Inflammatory macrophage treated with lipopolysaccharide for 4 hours (primary cell): Measurements from ENCODE around the gene RAB33B.
"Not testable (repeated sequence)": the region's sequence is repeated elsewhere in the genome, so short reads cannot be mapped to it uniquely, and the experiment has no call there.

Experiments
- DNase-seq: peaks from one replicate; pipeline ENCODE4 v3.0.0-alpha.2; 2020

The RAB33B gene

DNA sequence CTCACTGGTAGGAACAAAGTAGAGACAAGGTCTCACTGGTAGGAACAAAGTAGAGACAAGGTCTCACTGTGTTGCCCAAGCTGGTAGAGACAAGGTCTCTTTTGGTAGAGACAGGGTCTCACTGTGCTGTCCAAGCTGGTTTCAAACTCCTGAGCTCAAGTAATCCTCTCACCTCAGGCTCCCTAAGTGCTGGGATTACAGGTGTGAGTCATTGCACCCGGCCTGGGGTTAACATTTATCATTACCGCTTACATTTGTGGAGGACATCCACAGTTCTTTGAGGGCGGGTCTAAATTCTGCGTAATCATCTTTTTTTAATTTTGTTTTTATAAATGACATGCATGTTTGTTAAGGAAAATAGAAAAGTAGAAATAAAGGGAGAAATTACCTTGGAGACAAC is 12.0 kb downstream of the RAB33B start:
- no peak for DNase-seq

DNA sequence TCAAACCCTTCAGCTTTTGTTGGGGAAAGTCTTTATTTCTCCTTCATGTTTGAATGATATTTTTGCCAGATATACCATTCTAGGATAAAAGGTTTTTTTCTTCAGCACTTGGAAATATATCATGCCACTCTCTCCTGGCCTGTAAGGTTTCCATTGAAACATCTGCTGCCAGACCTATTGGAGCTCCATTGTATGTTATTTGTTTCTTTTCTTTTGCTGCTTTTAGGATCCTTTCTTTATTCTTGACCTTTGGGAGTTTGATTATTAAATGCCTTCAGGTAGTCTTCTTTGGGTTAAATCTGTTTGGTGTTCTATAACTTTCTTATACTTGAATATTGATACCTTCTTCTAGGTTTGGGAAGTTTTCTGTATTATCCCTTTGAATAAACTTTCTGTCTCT is 14.8 kb downstream of the RAB33B start:
- DNase-seq = not testable (repeated sequence)

DNA sequence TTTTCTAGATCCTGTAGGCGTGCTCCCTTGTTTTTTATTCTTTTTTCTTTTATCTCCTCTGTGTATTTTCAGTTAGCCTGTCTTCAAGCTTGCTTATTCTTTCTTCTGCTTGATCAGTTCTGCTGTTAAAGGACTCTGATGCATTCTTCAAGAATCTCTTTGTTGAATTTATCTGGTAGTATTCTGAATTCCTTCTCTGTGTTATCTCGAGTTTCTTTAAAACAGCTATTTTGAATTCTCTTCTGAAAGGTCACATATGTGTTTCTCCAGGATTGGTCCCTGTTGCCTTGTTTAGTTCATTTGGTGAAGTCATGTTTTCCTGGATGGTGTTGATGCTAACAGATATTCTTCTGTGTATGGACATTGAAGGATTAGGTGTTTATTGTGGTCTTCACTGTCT is 15.3 kb downstream of the RAB33B start:
- no peak for DNase-seq

DNA sequence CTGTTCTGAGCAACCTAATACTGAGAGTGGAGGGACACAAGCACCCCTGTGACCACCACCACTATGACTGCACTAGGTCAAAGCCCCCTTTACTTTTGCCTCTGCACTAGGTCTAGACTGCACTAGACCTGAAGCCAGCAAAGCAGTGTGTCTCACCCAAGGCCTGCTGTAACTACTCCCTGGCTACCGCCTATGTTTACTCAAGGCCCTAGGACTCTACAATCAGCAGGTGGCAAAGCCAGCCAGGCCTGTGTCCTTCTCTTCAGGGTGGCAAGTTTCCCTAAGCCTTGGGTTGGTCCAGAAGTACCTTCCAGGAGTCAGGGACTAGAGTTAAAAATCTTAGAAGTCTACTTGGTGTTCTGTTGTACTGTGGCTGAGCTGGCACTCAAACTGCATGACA is 15.9 kb downstream of the RAB33B start:
- no peak for DNase-seq

DNA sequence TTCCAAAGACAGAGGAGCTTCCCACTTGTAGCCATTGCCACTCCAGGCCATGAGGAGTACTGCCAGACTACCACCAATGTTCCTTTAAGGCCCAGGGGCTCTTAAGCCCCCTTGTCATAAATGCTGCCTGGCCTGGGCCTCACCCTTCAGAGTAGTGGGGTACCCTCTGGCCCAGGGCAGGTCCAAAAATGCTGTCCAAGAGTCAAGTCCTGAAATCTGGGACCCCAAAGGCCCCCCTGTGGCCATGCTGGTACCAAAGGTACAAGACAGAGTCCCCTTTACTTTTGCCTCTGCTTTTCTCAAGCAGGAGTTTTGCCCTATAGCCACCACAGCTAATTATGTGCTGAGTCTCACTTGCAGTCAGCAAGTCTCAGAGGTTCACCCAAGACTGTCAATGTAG is 16.4 kb downstream of the RAB33B start:
- no peak for DNase-seq

DNA sequence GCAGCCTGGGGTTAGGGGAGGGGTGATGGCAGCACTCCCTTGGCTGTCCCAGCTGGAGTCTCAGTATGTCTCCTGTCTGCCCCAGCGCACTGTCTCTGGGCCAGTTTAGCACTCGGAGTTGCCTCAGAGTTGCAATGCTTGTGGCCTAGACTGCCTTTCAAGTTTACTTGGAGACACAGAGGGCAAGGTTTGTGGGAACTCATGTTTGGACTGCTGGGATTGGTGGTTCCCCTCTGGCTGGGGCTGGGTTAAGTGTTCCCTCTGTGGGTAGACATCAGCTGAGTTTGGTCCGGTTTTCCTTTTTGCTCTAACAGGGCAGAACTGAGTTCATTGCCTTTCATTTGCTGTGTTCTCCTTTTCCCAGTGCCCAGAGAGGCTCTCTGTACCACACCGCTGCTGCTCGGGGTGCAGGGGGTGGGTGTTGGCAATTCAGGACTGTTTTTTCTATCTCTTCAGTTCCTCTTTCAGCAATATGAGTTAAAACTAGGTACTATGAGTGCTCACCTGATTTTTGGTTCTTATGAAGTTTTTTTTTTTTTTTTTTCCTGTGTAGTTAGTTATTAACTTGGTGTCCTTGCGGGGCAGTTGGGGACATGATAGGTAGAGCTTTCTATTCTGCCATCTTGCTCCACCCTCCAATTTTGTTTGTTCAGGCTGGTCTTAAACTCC is 17.2 kb downstream of the RAB33B start:
- DNase-seq = no peak

DNA sequence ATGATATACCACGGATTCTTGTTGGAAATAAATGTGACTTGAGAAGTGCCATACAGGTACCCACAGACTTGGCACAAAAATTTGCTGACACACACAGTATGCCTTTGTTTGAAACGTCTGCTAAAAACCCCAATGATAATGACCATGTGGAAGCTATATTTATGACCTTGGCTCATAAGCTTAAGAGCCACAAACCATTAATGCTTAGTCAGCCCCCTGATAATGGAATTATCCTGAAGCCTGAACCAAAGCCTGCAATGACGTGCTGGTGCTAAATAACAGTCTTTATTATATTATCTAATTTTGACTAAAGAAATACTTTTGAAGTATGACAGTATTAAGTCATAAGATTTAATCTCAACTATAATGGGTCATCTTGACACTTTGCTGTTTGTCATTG is 18.9 kb downstream of the RAB33B start:
- DNase-seq = no peak

DNA sequence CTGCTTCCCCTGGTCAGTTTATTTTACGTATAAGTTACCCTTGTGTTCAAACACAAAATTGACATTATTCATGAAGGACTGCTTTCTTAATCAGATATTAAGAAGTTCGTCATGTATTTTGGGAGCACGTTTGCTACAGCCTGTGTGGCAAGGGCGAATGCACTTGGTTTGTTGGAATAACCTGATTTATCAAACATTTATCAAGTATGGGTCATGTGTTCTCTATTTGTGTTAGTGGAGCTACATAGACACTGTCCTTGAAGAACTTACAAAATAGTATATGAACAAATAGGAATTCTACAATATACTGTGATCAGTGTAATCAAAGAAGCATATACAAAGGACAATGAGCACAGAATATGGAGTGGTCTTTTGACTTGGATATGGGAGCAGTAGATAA is 22.4 kb downstream of the RAB33B start:
- no peak for DNase-seq

DNA sequence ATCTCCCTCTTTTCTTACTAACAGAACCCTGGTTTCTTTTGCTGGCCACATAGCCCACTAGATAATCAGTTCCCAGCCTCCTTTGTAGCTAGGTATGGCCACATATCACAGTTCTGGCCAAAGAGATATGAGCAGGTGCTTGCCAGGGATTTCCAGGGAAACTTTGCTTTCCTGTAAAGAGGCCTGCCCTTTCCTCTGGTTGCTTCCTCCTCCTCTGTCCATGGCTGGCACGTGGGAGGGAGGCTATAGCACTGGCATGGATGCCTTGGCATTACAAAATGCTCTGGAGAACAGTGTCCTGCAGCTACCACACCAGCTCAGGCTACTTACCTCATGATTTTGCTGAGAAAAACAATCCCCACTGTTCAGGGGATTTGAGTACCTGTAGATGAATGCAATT is 27.5 kb downstream of the RAB33B start:
- DNase-seq = no peak

DNA sequence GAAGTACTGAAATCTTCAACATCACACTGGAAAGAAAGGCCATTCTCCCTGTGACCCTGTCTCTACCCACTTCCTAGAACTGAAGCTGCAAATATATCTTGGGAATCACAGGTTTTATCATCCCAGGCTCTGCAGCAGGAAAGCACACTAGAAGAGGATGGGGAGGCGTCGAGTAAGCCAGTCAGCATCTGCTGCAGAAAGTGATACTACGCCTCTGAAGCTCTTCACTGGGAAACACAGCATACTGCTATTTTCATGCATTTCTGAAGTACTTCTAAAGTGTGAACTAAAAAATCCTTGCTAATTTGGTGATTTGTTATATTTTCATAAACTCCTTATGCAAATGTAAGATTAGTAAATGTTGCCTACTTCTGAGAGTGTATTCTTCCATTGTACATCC is 29.1 kb downstream of the RAB33B start:
- no peak for DNase-seq

DNA sequence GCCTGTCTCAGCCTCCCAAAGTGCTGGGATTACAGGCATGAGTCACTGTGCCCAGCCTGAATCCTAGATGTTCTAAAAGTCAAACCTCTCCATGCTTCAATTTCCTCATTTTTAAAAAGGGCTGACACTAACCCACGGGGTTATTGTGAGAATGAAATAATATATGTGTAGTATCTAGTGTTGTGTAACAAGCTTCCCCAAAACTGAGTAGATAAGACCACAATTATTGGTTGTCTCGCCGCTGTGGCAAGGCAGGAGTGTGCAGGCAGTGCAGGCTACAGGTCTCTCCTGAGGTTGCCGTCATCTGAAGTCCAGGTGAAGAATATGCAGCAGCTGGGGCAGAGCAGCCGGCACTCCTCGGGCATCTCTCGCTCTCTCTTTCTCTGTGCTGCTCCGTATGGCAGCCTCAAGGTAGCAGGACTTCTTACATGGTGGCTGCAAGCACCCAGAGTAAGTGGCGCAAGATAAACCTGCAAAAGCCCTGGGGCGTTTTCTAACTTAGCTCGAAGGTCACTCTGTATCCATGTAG is 30.9 kb downstream of the RAB33B start:
- DNase-seq = peak; percentile 71

DNA sequence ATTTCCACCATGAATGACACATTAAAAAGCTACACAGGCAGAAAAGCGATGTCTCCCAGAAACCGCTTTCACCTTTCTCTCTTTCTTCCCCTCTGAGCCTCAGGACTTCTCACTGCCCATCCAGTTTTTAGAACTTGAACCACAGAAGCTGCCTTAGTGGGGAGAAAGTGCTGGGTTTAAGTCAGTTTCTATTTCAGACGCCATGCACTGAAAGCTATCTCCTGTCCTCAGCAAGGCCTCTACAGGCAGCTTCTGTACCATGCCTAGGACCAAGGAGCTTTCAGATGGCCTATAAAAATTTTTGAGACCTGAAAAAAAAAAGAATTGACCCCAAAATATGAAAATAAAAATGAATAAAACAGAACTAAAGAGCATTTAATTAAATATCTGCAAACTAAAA is 34.5 kb downstream of the RAB33B start:
- DNase-seq = no peak

DNA sequence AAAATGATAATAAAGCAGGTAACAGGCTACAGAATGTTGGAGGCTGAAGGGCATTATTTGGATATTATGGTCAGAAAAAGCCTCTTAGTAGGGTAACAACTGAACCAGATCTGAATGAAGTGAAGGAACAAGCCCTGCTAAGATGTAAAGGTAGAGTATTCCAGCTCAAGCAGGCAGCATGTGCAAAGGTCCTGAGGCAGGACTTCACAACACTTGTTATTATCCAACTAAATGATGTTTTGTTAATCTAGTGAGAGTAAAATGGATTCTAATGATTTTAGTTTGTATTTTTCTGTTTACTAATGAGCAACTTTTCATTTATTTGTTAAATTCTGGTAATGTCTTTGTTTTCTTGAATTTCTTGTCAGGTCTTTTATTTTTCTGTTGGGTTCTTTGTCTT is 35.7 kb downstream of the RAB33B start:
- no peak for DNase-seq

DNA sequence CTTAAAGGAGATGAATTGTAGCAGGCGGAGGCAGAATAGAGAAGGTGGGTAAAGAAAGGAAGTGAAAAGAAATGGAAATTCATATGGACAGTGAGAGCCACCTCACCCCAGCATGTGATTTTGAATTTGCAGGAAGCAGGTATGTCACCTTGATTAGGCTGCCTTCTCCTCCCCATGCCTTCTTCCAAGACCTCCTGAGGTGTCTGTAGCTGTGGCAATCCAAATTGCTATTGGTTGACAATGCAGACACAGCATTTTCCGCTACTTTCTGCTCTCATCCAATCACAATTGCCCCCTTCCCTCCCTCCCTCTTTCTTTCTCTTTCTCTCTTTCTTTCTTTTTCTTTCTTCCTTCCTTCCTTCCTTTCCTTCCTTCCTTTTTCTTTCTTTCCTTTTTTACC is 38.5 kb downstream of the RAB33B start:
- DNase-seq = no peak

DNA sequence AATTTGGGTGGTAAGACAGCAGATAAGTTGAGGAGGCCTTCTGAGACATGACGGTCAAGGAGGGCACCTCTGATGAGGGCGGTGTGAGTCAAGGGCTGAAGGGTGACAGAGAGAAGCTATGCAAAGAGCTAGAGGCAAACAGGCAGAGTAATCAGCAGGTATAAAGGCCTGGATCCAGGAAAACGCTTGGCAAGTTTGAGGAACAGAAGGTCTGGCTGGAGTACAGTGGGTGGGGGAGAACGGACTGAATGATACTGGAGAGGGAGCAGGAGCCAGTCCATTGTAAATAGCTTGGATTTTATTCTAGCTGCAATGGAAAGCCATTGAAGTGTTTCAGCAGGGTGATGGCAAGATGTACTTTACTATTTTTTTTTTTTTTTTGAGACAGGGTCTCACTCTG is 39.3 kb downstream of the RAB33B start:
- no peak for DNase-seq

DNA sequence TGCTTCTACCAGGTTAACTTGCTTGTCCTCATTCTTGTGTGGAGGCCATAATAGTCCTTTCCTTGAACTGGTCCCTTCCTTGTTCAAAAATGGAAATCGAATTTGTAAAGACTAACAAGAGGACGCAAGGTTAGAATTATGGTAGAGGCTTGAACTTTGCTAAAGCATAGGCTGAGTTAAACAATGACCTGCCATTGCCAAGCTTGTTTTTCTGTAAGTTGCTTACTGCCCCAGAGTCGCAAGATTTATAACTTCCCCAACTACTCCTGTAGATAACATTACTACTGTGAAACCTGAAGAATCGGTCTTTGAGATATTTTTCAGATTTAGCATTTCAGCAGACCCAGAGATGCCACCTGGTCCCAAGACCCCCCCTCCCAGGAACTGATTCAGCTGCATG is 45.3 kb downstream of the RAB33B start:
- no peak for DNase-seq

DNA sequence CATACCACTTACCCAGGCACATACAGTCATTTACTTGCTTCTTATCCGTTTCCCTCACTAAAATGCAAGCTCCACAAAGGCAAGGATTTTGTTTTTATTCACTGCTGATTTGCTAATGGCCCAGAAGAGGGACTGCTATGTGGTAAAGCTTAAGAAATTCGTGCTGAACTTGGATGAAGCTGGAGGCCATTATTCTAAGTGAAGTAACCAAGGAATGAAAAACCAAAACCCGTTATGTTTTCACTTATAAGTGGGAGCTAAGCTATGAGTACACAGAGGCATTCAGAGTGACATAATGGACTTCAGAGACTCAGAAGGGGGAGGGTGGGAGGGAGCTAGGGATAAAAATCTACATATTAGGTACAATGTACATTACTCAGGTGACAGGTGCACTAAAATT is 47.2 kb downstream of the RAB33B start:
- no peak for DNase-seq

DNA sequence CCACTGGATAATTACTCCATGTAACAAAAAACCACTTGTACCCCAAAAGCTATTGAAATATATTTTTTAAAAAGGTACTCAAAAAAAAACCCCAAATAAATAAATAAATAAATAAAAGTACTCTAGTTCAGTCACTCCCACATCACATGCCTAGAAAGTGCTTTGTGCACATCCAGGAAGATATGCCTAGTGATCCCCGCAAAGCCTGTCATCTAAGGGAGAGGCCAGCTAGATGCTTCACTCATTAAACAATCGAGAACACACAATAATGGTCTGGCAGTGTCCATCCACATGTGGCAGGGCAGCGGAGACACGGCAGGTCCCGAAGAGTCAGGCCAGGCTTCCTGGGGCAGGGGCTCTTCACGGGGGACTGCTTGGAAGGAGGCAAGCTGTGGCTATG is 47.6 kb downstream of the RAB33B start:
- DNase-seq = no peak

DNA sequence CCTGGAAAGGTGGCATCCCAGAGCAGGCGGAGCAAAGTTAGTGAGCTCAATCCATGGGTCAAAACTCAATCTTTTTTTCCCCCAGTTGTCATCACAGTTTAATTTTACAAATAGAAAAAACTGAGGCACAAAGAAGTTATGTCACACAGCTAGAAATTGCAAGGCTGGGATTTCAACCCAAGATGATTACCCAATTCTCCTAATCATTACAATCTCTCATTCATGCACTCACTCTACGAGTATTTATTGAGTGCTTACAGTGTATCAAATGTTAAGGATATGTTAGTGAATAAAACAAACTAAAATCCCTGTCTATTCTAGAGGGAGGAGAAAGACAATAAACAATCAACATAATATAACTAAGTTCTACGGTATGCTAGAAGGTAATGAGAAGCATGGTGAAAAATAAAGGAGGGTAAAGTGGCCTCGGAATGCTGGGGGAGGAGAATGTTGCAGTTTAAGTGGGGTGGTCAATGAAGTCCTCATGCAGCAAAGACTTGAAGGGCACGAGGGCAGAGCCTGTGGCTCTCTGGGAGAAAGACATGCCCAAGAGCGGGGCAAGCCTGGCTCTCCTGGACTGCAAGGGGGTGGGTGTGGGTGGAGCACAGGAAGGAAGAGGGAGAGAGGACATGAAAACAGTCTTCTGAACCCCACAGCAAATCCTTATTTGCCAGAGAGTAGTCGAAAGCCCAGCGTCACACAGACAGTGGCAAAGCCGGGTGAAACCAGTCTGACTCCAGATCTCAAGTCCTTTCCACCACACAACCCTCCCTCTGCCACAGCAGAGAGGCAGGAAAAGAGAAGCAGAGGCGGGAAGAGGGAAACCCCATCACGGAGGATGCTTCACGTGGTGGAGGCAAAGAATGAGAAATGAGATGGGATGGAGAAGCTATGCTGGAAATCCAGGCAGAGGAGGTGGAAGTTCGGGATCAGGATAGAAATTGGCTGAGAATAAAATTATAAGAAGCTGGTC is 48.3 kb downstream of the RAB33B start:
- DNase-seq = peak; percentile 35

DNA sequence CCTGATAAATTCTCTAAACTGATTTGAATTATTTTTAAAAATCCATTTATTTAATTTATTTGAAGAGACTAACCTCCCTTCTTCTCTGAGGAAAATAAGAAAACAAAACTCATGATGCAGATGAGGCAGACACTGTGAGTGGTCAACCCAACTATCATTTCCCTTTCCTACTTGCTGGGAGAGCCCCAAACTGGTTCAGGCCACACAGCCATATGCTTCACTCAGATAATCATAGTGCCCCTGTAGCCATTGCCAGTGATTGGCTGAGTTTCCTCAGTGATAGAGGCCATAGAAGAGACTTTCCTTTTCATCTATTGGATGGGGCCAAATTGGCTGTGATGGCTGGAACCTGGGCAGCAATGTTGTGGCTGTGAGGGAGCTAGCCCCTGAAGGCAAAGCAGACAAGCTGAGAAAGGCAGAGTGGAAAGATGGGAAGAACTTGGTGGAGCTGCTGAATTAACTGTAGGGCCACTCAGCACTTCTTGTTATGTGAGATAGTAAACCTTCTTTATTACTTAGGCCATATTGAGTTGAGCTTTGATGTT is 49.8 kb downstream of the RAB33B start:
- DNase-seq = peak; percentile 42

DNA sequence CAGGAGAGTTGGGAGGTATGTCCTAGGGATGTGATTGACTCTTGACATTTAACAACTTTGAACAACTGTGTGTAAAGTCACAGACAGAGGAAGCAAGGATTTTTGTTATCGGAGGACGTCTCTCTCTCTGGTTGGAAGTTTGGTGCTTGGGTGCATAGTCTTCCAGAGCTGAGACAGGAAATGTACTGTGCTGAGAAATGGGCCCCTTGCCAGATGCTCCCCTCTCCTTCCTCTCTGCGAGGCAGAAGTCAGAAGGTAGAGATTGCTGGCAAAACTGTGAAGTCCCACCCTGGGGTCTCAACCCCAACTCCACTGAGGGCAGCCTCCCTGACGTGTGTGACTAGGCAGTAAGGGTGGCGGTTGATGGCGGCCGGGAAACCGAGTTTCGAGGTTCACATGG is 52.9 kb downstream of the RAB33B start:
- DNase-seq = no peak

DNA sequence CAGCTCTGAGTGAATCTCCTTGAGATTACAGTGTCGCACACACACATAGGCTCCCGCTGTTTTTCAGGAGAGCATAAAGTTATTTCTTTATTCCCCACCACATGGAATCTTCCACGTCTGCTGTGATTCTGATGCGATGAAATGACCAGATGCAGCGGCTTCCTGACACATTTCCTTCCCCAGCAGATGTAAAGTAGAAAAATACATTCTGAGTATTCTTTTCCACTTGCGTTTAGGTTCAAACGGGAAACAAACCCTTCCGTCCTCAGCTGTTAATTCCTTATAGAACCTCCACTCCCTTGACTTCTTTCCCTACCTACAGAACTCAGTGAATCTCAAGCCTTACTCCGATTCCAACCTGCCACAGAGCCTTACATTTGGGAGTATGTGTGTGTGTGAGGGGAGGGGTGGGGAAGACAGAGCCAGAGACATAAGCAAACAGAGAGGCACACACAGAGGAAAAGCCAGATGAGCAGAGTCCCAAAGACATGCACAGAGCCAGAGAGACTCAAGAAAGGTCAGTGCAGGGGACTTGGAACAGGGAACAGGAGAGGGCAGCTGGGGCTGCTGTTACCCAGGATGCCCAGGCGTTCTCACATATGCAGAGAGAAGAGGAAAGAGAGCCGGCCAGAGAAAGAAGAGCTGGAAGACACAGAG is 54.8 kb downstream of the RAB33B start:
- DNase-seq = no peak

DNA sequence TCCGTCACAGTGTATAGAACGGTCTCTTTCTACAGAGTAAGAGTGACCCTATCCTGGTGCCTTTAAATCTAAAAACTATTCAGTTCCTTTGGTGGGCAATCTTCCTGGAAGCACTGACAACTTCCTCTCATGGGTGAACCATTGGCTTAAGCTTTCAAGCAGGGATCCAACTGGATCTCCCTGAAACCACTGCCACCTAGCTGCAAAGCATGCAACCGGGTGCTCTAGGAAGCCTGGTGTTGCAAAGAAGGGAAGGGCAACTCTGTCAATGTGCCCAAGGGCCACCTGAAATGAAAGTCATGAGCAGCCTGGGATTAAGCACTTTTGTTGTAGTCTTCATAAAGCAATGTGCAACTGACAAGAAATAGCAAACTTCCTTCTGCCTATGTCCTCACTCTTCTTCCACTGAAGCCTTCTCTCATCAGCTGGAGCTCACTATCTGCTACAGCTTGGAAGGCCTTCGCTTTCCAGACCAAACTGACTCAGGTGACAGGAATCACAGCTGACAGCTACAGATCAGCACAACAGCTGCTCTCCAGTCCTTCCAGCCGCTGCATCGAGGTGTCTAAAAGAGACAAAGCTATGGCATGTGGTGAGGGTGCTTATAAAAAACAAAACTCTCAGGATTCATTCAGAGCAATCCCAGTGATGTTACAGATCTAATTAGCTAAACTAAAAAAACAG is 55.9 kb downstream of the RAB33B start:
- DNase-seq = no peak
